Caco-2 (cell line): Measurements from ENCODE around the gene RALGPS2. TPM values are rescaled to one million over a fixed set of nuclear protein-coding genes. Genes with fewer than 3 reads are reported as not detected.

Source experiments
- BruUV-seq: library from RNA; stranded (reverse); fragments of 400-500 nt; replicated peaks from 2 replicates; lab custom pipeline; 2021; lab: Mats Ljungman, UMichigan
- CTCF ChIA-PET: fragments of 300-600 bp; sonication (Branson Sonifier 250); formaldehyde crosslinking; loops from one replicate; lab custom pipeline; 2022; ENCODE audit warnings: antibody characterized with exemption; lab: Charles Lee
- POLR2A ChIA-PET: fragments of 300-600 bp; sonication (Branson Sonifier 250); formaldehyde crosslinking; loops from one replicate; lab custom pipeline; 2022; ENCODE audit warnings: antibody characterized with exemption; lab: Charles Lee
- DNase-seq, 2 experiments: peaks; one replicate each; pipeline versions ENCODE4 v3.0.0 to v3.0.0-alpha.2; 2020 to 2022
- H3K27me3 ChIP-seq: replicated peaks from 2 replicates; pipeline ENCODE4 v1.6.0; 2011; ENCODE audit warnings: low read length; ENCODE audit not compliant: control insufficient read depth, insufficient read depth
- H3K36me3 ChIP-seq: 2 replicates; pipeline ENCODE4 v1.5.1; 2011; ENCODE audit warnings: low read length; ENCODE audit not compliant: control insufficient read depth, insufficient read depth
- H3K4me1 ChIP-seq: fragments of 250-450 bp; sonication (Bioruptor Pico); 2 replicates; pipeline ENCODE4 v1.5.1; 2020; ENCODE audit warnings: mild to moderate bottlenecking
- H3K4me3 ChIP-seq: 2 replicates; pipeline ENCODE4 v1.5.1; 2011; ENCODE audit warnings: low read depth, mild to moderate bottlenecking, control low read depth, low read length
- H3K9me3 ChIP-seq: fragments of 250-450 bp; sonication (Bioruptor Pico); 2 replicates; pipeline ENCODE4 v1.5.1; 2020; ENCODE audit warnings: mild to moderate bottlenecking, moderate library complexity
- H3K27ac Mint-ChIP-seq: one replicate; pipeline ENCODE4 v1.8.0; 2022; ENCODE audit warnings: mixed read lengths; ENCODE audit not compliant: unreplicated experiment
- H3K27me3 Mint-ChIP-seq: one replicate; pipeline ENCODE4 v1.8.0; 2022; ENCODE audit warnings: mixed read lengths; ENCODE audit not compliant: insufficient read depth, unreplicated experiment
- H3K36me3 Mint-ChIP-seq: one replicate; pipeline ENCODE4 v1.8.0; 2022; ENCODE audit warnings: mild to moderate bottlenecking, mixed read lengths; ENCODE audit not compliant: insufficient read depth, unreplicated experiment
- H3K4me1 Mint-ChIP-seq: one replicate; pipeline ENCODE4 v1.8.0; 2022; ENCODE audit warnings: low read depth, mixed read lengths; ENCODE audit not compliant: unreplicated experiment
- H3K4me3 Mint-ChIP-seq: one replicate; pipeline ENCODE4 v1.8.0; 2022; ENCODE audit warnings: mild to moderate bottlenecking, moderate library complexity, mixed read lengths; ENCODE audit not compliant: unreplicated experiment
- H3K9me3 Mint-ChIP-seq: one replicate; pipeline ENCODE4 v1.8.0; 2022; ENCODE audit warnings: mixed read lengths; ENCODE audit not compliant: unreplicated experiment
- intact Hi-C: fragments of 100-400 bp; cut with micrococcal nuclease; formaldehyde crosslinking; loops from one replicate; pipeline ENCODE4 v1.10.0; 2022; ENCODE audit not compliant: unreplicated experiment
- total RNA-seq: library from RNA; stranded (reverse); gene quantifications from 2 replicates; pipeline ENCODE4 v1.2.3, GENCODE V29; 2022
- TF ChIP-seq, protein P1 (sequence below), 2 experiments: fragments of 200-600 bp in 1 of 2; IDR thresholded peaks; 1 replicate in 1 of 2; 2 replicates in 1 of 2; pipeline versions ENCODE4 v1.5.1 to v1.8.0; 2011 to 2022; ENCODE audit warnings: antibody characterized with exemption in 1 of 2, control low read depth in 1 of 2, inconsistent platforms in 1 of 2, low read depth in 1 of 2, low read length in 1 of 2, mild to moderate bottlenecking in 1 of 2, moderate library complexity in 1 of 2; ENCODE audit not compliant: insufficient read depth in 1 of 2, severe bottlenecking in 1 of 2, unreplicated experiment in 1 of 2

The RALGPS2 gene
- total RNA-seq, 1 experiment from 2014 or later = 26.1 TPM

DNA sequence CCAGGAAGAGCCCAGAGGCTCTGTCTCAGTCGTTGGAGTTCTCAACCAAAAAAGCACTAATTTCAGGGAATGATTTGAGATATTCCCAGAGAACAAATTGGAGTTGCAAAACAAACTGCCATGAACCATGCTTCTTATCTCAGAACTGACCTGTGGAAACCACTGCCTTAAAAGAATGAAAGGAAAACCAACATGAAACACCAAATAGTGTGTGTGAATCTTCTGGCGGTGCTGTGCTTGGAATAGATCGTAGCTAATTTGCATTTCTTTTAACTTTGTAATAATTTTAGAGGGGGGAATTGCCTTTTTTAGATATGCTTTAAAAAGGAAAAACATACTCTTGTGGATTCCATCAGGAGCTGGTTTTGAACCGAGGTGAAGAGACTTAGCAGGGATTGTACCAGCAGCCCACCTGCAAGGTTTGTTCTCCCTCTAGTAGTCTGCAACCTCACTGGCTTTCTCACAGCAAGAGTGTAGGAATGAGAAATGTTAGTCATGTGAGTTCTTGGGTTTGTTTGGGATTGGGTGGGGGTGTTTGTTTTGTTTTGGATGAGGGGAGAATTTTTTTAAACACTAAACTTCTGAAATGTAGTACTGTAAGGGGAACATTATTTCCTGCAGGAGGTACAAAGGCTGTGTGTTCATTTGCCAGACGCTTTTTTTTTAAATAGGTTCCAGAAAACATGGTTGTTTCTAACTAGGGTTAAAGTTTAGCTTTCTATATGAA is 191.6 kb downstream of the RALGPS2 start:
- H3K4me3 Mint-ChIP-seq = no peak overlapping the region
- BruUV-seq = no TSS peak
- no peak overlapping the region for H3K4me3 ChIP-seq

DNA sequence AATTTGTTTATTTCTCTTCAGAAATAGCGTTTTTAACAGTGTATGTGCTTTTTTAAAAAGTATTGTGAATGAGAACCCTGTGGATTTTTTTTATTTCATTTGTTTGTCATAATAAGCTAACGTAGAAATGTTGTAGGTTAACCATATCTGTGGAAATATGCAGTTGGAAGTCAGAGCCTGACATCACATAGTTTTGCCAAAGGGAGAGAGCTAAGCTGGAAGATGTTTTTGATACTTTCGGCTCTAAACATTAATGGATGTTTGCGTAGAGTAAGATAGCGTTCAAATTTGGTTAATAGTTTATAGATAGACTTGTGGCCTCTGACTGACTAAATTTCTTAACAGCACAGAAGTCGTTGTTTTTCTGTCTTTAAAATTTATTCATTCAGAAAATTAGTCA is 193.3 kb downstream of the RALGPS2 start:
- no peak for DNase-seq
- no TSS peak for BruUV-seq
- H3K4me3 Mint-ChIP-seq = no peak overlapping the region
- TF ChIP-seq, protein P1, sequence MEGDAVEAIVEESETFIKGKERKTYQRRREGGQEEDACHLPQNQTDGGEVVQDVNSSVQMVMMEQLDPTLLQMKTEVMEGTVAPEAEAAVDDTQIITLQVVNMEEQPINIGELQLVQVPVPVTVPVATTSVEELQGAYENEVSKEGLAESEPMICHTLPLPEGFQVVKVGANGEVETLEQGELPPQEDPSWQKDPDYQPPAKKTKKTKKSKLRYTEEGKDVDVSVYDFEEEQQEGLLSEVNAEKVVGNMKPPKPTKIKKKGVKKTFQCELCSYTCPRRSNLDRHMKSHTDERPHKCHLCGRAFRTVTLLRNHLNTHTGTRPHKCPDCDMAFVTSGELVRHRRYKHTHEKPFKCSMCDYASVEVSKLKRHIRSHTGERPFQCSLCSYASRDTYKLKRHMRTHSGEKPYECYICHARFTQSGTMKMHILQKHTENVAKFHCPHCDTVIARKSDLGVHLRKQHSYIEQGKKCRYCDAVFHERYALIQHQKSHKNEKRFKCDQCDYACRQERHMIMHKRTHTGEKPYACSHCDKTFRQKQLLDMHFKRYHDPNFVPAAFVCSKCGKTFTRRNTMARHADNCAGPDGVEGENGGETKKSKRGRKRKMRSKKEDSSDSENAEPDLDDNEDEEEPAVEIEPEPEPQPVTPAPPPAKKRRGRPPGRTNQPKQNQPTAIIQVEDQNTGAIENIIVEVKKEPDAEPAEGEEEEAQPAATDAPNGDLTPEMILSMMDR (IDR thresholded peaks at IDR 0.05; ENCODE audit: insufficient read depth in 1 of 2, low read depth in 1 of 2, low read length in 1 of 2, severe bottlenecking in 1 of 2, unreplicated experiment in 1 of 2) = no peak
- no peaks in the 10 kb centered on the region for H3K4me1 ChIP-seq
- no peaks in the 10 kb centered on the region for H3K27me3 ChIP-seq
- H3K9me3 ChIP-seq = no peaks in the 10 kb centered on the region
- intact Hi-C loops = no loop called here
- peaks cover 1% of the 10 kb centered on the region for H3K36me3 ChIP-seq
- H3K36me3 Mint-ChIP-seq = peaks cover 5% of the 10 kb centered on the region
- no peaks in the 10 kb centered on the region for H3K9me3 Mint-ChIP-seq
- no peak overlapping the region for H3K4me3 ChIP-seq
- ChIA-PET POLR2A (no interaction called here), CTCF (no interaction called here)
- no peaks in the 10 kb centered on the region for H3K27me3 Mint-ChIP-seq
- no peak overlapping the region for H3K27ac Mint-ChIP-seq
- H3K4me1 Mint-ChIP-seq = no peaks in the 10 kb centered on the region

More for the DNA sequence above, 191.6 kb downstream of the RALGPS2 start:
- no peak for DNase-seq
- no peaks in the 10 kb centered on the region for H3K9me3 ChIP-seq
- no peaks in the 10 kb centered on the region for H3K4me1 ChIP-seq
- Mint-ChIP-seq H3K4me1 (no peaks in the 10 kb centered on the region), H3K9me3 (no peaks in the 10 kb centered on the region), H3K36me3 (peaks cover 12% of the 10 kb centered on the region), H3K27ac (no peak overlapping the region), H3K27me3 (no peaks in the 10 kb centered on the region)
- intact Hi-C loops = loop anchor here (2.0 kb wide), 1 partner anchor 40 kb away; no protein-coding TSS in a partner anchor
- peaks cover 1% of the 10 kb centered on the region for H3K36me3 ChIP-seq
- CTCF ChIA-PET = no interaction called here
- H3K27me3 ChIP-seq = no peaks in the 10 kb centered on the region
- POLR2A ChIA-PET = no interaction called here
- TF ChIP-seq, protein P1 (IDR thresholded peaks at IDR 0.05; ENCODE audit: insufficient read depth in 1 of 2, low read depth in 1 of 2, low read length in 1 of 2, severe bottlenecking in 1 of 2, unreplicated experiment in 1 of 2) = no peak

DNA sequence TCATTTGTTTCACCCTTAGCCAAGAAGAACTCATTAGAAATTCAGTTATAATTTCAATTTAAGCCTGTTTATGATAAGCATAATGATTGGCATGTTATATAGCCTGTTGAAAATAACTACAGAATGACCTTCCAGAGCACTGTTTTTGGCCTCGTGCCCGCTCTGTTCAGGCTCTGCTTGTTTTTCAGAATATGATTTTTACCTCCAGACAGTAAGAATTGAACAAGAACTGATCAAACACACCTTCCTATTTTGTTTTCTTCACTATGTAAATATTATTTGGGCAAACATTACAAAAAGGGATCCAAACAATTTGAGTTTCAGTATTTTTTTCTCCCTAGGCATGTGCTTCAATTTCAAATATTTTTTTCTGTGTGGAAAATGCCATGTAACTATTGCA is 193.9 kb downstream of the RALGPS2 start:
- peaks cover 1% of the 10 kb centered on the region; the same call in 1 of the 2 replicates for H3K36me3 ChIP-seq
- H3K4me1 ChIP-seq = no peaks in the 10 kb centered on the region
- no peak overlapping the region for H3K4me3 ChIP-seq
- Mint-ChIP-seq H3K4me1 (no peaks in the 10 kb centered on the region), H3K4me3 (no peak overlapping the region), H3K9me3 (no peaks in the 10 kb centered on the region), H3K36me3 (peaks cover 5% of the 10 kb centered on the region), H3K27me3 (no peaks in the 10 kb centered on the region), H3K27ac (no peak overlapping the region)
- no peaks in the 10 kb centered on the region for H3K9me3 ChIP-seq
- TF ChIP-seq, protein P1 (IDR thresholded peaks at IDR 0.05; ENCODE audit: insufficient read depth in 1 of 2, low read depth in 1 of 2, low read length in 1 of 2, severe bottlenecking in 1 of 2, unreplicated experiment in 1 of 2) = no peak
- BruUV-seq = no TSS peak
- H3K27me3 ChIP-seq = no peaks in the 10 kb centered on the region
- CTCF ChIA-PET = no interaction called here
- intact Hi-C loops = no loop called here
- no peak for DNase-seq
- POLR2A ChIA-PET = no interaction called here
